ENCODE measurements around the gene CRYGA.

GRCh38 chr2:208127090-208127489 lies 36.3 kb downstream of the CRYGA start:
- TF ChIP-seq EZH2 (IDR thresholded peaks at IDR 0.05; ENCODE audit: insufficient read depth, poor library complexity, severe bottlenecking) (no peak), EZH2phosphoT487 (IDR thresholded peaks at IDR 0.05; ENCODE audit: insufficient read depth, low read depth) (no peak)
